ENCODE measurements around the gene NID1.

Gene NID1

DNA sequence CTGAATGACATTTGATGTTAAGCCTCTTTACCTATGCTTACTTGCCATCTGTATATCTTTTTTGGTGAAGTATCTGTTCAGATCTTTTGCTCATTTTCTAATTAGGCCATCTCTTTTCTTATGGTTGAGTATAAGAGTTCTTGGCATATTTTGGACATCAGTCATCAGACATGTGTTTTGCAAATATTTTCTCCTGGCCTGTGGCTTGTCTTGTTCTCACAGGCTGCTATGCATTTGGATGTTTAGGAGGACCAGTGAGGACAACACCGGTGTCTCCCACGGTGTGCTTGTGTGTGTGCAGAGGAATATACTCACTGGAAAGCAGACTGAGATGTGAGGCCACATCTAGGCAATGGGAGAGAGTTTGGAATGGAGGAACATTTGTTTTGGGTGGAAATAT is 111.1 kb downstream of the NID1 start:
- DNase-seq, result no peak

DNA sequence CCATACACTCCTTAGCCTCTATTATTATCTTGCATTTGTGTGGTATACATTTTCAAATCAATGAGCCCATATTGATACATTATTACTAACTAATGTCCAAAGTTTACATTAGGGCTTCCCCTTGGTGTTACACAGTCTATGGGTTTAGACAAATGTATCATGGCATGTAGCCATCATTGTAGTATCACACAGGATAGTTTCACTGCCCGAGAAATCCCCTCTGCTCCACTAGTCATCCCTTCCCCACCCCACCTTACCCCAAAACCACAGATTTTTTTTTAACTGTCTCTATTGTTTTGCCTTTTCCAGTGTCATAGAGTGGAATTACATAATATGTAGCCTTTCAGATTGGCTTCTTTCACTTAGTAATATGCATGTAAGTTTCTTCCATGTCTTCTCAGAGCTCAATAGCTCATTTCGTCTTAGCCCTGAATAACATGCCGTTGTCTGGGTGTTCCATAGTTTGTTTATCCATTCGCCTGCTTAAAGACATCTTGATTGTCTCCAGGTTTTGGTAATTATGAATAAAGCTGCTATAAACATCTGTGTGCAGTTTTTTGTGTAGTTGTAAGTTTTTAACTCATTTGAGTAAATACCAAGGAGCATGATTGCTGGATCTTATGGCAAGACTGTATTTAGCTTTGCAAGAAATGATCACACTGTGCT is 111.8 kb downstream of the NID1 start:
- DNase-seq, result no peak

DNA sequence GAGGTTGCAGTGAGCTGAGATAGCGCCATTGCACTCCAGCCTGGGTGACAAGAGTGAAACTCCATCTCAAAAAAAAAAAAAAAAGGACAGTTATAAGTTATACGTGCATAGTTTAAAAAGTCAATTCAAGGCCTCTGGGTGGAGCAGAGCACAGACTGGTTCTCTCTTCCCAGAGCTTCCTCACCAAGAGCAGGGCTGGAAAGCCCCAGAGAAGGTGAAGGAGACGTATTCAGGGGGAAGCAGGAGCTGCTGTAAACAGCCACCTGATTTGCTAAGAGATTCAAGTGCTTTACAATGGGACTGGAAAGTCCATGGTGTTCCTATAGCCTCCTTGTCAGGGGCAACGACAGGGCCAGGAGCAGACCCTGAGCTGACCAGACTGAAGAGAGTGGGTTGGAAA is 113.2 kb downstream of the NID1 start:
- DNase-seq, result no peak

DNA sequence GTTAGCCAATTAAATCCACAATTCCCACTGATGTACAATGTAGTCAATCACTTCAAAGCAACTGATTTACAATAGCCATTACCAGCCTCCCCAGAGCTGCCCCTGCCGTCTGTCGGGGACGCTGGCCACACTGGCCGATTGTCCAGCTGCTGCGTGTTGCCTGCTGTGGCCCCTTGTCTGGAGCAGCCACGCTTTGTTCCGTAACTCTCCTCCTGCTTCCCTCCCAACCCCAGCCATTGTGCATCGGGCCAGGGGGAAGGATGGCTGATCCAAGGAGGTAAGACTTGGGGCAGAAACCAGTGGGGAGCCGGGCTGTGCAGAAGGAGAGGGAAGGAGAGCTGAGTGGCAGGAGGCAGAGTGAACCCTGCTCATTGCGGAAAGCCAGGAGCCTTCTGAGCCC is 114.6 kb downstream of the NID1 start:
- DNase-seq, result no peak

DNA sequence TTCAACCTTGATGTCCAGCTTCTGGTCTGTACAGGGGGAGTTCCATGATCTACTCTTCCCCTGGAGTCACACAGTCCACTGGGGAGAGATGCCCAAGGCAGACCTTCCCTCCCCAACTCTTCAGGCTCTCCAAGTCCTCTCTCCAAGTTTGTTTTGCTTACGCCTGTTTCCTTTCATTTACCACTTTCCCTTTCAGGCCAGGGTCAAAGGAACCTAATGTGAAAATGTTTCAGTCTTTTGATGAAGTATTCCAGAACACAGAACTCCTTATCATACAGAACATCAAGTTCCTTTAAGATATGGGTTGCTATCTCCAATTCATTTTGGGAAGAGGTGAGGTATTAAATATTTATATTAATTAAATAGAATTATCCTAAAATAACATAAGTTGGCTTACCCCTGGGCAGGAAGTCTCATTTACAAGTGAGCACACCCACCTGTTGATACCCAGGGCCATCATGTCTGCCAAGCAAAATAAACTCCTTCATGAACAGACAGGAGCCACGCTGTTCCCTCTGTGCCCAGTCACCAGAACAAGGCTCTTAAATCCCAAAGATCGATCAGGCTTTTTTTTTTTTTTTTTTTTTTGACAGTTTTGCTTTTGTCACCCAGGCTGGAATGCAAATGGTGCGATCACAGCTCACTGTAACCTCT is 116.0 kb downstream of the NID1 start:
- no peak for DNase-seq

DNA sequence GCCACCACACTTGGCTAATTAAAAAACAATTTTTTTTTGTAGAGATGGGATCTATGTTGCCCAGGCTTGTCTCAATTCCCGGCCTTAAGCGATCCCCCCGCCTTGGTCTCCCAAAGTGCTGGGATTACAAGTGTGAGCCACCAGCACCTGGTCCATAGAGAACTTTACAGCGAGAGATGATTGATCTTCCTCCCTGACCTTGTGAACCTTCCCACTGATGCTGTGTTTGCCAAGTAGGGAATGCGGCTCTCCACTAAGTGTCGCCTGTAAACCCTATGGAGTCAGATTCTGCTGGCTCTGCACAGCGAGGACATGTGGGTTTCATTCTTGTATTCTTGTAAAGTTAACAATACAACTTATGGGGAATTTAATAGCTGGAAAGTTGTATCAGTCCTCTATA is 116.9 kb downstream of the NID1 start:
- DNase-seq, result no peak

DNA sequence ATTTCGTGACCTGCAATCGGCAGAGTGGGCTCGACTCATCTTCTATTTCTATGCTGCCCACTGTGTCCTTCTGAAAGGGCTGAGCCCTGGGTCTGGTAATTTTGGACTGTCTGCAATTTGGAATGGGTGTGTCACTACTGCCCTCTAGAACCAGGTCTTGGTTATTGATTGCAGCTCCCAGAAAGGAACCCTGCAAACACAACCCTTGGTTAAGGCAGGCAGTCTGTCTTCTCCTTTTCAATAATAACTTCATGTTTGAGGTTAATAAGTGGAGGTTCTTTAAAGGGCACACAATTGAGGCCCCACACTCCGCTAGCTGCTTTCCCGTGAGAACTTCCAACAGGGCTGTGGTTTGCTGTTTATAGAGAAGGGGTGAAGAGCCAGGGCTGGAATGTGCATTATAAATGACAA is 118.3 kb downstream of the NID1 start:
- DNase-seq, result no peak

DNA sequence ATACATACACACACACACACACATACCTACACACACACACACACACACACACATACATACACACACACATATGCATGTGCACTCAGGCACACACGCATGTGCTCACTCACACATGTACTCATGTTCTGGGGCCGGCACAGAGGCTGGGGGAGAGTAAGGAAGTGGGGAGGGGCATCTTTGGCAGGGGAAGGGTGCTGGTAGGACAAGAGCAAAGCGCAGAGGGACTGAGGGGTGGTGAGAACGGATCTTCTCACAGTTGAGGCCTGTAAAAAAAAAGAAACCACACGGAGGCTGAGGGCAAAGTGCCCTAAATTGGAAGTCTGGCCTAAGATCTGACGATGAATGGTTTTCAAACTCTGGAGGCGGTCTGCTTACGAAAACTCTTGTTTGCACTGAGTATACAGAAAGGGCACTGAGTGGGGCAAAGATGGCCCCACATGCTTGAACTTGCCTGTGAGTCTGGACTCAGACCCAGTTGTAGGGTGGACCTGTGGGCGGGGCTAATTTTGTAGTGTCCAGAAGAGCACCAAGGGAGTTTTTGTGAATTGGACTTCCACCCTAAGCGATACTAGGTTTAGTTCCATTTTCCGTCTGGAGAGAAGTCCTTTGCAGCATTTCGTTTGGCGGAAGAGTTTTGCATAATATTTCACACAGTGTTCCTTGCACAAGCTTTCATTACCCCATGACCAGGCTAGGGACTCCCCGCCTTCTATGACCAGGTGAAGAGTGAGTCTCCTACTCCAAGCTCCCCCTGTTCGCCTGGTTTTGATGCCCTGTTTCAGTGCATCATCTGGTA is 118.9 kb downstream of the NID1 start:
- no peak for DNase-seq

DNA sequence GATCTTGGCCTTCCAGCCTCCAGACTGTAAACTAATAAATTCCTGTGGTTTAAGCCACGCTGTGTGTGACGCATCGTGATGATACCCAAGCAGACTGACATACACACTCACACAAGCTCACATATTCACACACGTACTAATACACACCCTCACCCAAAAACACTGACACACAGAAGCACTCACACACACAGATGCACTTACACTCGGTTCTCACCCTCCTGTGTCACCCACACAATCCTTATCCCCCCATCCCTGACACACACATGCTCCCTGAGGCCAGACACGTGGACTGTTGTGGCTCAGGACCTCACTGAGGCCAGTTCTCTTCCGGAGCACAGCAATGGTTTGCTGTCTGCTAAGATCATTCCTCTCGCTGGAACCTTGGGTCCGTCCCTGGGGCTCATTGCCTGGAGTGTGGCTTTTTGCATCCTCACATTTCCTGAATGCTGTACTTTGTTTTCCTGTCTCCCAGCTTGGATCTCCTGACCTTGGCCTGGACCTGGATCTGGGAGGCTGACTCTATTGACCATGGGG is 121.2 kb downstream of the NID1 start:
- no peak for DNase-seq

DNA sequence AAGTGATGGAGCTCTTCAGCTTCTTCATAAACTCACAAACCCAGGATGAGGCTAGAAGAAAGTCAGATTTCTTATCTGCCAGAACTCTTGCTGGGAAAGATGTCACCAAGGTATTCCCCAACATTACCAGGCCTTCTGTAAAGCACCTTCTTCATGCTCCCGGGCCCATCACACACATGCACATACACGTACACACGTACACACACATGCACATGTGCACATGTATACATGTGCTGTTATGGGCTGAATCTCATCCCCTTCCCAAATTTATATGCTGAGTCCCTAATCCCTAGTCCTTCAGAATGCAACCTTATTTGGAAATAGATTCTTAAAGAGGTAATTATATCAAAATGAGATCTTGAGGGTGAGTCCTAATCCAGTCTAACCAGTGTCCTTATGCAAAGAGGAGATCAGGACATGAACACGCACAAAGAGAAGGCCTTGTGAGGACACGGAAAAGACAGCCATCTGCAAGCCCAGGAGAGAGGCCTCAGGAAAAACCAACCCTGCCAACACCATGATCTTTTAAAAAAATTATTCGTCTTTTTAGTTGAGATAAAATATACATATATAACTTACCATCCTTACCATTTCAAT is 121.8 kb downstream of the NID1 start:
- no peak for DNase-seq

DNA sequence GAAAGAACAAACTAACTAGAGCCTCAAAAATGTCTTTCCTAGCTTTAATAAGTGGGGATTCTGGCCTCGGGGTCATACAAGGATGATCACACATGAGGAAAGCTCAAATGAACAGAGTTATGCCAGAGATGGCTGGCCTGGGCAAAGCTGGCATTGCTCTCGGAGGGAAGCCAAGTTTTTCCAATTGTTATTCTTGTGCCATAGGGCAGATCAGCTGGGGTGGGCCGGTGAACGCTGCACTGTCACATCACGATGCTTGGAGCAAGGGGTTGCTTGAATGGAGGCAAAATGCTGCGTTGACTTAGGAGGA is 122.3 kb downstream of the NID1 start:
- DNase-seq, result no peak

DNA sequence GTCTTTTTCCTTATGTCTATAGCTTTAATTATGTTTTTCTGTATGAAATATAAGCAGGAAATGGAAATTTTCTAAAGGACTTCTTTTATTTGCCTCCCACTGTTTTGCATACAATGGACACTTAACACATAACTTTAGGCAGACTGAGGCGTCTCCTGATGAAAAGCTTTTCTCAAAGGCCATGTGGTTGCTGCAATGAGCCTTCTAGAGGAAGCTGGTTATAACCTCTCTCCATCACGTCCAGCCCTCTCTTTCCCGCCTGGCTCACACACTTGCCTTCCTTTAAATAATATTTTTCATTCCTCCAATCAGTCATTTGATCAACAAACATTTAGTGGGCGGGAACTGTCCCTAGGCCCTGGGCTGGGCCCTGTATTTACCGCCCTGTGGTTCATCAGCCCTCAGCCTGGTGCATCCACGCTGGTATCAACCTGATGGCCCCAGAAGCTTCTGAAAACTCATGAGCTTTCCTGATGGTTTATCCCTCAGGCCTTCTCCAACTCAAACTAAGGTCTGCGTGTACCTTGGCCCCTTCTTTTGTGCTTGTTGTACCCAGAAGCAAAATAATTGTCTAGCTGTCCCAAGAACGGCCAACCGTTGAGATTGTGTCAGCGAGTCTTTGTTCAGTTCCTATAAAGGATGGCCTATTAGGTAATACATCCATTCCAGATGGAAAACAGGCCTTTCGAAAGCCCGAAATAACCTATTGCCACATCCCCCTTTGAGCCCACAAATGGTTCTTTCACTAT is 122.8 kb downstream of the NID1 start:
- DNase-seq, result no peak

DNA sequence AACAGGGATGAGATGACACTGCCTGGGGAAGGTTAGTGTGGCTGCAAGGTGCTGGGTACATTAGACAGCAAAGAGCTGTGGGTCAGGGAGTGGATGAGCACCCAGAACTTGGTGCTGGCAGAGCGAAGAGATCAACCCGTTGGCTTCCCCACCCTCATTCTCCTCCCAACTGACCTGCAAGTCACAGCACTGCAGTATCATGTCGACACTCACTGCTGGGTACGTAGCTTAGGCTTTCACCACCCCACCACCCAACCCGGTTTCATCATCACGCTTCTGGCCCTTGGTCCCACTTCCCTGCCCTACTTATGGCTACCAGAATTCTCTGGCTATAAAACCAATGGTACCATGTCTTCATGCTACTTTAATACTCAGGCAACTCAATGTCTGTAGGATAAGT is 124.6 kb downstream of the NID1 start:
- no peak for DNase-seq

DNA sequence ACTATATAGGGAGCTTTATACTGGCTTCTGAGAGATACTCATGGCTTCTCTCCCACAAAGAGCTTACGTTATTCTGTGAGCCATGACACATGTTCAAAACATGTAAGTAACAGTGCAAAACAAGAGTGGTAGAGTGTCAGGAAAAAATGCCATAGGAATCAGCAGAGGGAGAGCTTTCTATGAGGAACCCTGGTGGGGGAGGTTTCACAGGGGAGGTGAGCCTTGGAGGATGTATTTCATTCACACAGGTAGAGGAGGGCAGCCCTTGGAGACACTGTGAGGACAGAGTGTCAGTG is 125.5 kb downstream of the NID1 start:
- no peak for DNase-seq

DNA sequence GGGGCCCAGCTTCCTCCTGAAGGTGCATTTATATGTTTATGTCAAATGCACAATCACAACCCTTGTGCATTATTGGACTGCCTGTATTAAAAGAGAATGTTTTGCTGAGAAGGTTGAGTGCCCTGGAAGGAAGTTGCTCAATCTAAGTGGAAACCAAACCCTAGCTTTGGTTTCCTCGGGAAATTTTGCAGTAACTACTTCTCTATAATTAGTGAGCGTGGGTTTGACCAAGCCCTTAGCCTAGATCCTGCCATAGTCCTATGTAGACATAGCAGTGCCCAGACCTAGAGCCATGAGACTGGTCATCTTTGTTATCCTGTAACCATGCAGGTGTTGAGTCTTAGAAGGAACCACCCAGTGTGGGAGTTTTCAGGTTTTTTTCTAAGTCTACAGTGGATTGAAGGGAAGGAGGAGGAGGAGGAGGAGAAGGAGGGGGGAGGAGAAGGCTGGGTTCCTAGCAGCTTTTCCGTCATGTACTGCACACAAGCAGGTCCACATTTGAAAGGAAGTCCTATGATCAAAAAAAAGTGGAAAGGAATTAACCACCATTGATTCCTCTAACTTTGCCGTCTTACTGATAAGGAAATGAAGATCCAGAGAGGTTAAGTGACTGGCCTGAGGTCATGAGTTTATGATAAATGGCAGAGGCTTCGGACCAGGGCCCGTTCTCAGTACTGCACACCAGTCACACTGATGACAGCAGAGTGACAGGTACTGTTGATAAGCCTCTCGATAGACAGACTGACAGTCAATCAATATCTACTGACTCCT is 126.0 kb downstream of the NID1 start:
- DNase-seq, result no peak

DNA sequence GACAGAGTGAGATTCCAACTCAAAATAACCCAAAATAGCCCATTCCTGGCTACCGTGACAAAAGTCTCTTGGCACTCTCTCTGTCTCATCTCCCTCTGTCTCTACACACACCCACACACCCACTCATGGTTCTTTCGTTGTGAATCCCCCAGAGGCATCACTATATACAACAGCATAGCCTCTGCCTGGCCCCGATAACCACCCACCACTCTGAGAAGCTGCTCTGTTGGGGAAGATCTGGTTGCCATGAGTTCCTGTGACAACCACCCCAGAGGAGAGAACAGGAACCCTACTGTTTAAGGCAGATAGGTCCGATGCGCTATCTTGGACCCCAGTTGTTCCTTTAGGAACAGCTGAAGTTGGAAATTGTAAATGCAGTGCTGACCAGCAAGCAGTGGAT is 127.8 kb downstream of the NID1 start:
- no peak for DNase-seq

DNA sequence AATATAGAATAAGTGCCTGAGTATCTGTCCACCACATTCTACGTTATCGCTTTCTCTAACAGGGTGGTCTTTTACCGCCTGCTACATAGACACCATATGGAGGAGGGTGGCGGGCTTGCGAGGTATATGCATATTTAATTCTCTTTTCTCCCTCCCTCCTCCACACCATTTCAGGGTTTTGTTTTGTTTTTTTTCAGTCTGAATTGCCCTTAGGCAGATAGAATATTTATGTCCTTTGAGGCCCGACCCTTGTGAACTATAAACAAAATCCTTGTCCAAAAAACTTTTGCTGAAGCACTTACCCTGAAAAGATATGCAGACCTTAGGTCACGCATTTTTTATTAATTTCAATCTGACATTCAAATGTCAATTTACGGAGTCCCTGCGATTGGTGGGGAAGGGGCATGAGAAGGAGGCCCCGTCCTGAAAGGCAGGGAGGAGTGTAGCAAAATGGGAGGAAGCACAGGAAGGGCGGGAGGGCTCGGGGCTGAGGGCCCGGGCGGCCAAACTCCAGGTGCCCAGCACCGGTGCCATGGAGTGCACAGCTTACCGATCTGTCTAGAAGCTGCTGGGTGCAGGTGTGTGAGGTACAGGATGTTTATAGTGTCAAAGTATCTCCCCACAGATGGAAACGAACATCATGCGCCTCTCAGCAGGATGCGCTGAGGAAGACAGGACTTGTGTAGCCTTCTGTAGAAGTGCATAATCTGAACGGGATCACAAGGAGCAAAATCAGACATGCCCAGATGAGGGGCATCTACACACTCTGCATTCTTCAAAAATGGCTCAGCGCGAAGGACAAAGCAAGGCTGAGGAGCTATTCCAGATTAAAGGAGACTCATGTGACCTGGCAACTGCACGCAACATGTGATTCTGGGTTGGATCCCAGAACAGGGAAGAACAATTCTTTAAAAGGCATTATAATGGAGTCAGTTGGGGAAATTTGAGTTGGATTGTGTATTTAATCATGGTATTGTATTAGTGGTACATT is 129.4 kb downstream of the NID1 start:
- no peak for DNase-seq

DNA sequence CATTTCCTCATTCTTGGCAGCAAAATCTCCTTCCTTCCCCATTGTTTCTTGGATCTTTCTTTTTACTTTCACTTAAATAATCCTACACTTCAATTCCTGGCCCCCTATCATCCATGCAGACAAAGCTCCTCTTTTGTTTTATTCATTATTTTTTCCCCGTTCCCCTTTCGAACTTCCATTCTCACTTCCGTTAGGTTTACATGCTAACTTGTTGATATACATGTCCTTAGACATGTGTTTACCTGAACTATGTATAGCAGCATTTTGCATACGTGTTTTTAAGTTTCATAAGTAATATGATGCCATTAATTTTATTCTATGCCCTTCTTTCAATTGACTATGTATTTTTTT is 131.1 kb downstream of the NID1 start:
- DNase-seq, result no peak

DNA sequence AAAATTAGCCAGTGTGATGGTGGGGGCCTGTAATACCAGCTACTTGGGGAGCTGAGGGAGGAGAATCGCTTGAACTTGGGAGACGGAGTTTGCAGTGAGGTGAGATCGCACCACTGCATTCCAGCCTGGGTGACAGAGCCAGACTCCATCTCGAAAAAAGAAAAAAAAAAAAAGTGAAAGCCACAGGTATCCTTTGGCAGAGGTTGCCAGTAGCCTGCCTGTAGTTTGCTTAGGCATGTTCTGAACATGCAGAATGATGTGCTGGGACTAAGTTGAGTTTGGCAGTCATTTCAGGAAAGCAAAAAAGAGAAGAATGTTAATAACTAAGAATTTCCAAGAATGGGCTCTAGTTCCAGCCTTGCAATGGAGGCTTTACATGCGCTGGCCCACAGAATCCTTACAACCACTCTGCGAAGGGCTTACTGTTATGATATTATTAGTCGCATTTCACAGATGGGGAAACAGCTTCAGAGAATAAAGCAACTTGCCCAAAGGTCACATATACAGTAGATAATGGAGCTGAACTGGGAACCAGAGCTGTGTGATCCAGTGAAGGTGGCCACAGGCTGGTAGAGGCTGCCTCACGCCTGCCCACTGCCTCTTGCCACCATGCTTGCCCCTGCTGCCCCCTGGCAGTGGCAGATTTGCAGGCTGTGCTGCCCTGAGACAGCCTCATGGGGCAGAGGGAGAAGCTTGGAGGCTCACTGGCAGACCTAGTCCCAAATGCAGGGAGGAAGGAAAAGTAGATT is 131.7 kb downstream of the NID1 start:
- DNase-seq, result no peak

DNA sequence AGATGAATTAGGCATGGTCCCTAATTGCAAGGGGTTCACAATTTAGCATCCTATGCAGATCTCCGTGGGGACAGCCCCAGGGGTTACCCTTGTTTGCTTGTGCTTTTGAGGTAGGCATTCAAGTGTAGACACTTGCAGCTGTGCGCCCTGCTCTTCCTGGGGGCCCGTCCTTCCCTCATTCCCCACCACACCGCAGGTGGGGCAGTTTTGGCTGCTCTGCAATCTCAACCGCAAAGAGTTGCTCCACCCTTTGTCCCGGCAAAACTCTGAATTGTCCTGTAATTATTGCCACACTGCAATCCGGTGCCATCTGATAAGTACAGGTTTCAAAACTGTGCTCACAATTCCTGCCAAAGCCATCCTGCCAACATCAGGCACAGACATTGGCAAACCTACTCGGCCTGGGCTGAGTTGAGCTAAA is 132.8 kb downstream of the NID1 start:
- no peak for DNase-seq
